ENCODE measurements around the gene MOCOS.

Gene MOCOS

DNA sequence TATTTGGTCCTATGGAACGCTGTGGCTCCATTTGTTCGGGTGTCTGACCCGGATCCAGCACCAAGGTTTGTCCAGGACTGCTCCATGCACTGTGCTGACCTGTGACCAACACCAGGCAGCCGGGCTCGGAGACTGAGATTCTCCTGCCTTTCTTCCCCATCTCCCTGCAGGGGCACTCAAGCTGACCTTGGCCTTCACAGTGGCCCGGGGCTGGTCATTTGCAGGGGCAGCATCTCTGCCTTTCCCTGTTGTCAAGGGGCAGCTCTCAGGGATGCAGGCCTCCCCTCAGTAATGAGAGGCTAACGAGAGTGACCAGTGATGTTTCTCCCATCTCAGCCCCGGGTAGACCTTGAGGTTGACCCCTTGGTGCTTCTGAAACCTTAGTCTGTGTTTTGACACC lies 27.5 kb downstream of the MOCOS start:
- Histone ChIP-seq H2AFZ (ENCODE audit: low read length) (no peak overlapping the region), H3K4me2 (ENCODE audit: low read length) (no peak overlapping the region), H3K9me2 (ENCODE audit: low read depth, low read length) (no peaks in the 10 kb centered on the region), H3F3A (ENCODE audit: insufficient read depth, low read length) (no peaks in the 10 kb centered on the region), H3K9me3 (ENCODE audit: low read length) (no peaks in the 10 kb centered on the region), H3K9ac (ENCODE audit: low read length) (no peak overlapping the region), H3K27me3 (ENCODE audit: insufficient read depth, low read length) (no peaks in the 10 kb centered on the region), H3K27ac (ENCODE audit: low read depth, low read length, poor library complexity, severe bottlenecking) (no peak overlapping the region), H3K4me1 (ENCODE audit: insufficient read depth, low read length, severe bottlenecking) (no peaks in the 10 kb centered on the region), H3K4me3 (ENCODE audit: low read depth, low read length, poor library complexity, severe bottlenecking) (no peak overlapping the region), H4K20me1 (ENCODE audit: insufficient read depth, low read length) (no peaks in the 10 kb centered on the region), H3K36me3 (ENCODE audit: insufficient read depth, low read length) (no peaks in the 10 kb centered on the region), H3K79me2 (ENCODE audit: insufficient read depth, low read length) (no peaks in the 10 kb centered on the region)
- TF ChIP-seq, protein P1, sequence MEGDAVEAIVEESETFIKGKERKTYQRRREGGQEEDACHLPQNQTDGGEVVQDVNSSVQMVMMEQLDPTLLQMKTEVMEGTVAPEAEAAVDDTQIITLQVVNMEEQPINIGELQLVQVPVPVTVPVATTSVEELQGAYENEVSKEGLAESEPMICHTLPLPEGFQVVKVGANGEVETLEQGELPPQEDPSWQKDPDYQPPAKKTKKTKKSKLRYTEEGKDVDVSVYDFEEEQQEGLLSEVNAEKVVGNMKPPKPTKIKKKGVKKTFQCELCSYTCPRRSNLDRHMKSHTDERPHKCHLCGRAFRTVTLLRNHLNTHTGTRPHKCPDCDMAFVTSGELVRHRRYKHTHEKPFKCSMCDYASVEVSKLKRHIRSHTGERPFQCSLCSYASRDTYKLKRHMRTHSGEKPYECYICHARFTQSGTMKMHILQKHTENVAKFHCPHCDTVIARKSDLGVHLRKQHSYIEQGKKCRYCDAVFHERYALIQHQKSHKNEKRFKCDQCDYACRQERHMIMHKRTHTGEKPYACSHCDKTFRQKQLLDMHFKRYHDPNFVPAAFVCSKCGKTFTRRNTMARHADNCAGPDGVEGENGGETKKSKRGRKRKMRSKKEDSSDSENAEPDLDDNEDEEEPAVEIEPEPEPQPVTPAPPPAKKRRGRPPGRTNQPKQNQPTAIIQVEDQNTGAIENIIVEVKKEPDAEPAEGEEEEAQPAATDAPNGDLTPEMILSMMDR (IDR thresholded peaks at IDR 0.05; ENCODE audit: low read length), result no peak
- TF ChIP-seq EZH2 (IDR thresholded peaks at IDR 0.05; ENCODE audit: borderline replicate concordance, low read length), result no peak

- Histone ChIP-seq H3F3A (ENCODE audit: insufficient read depth, low read length) (no peaks in the 10 kb centered on the region), H3K4me2 (ENCODE audit: low read length) (no peak overlapping the region), H3K36me3 (ENCODE audit: insufficient read depth, low read length) (no peaks in the 10 kb centered on the region), H3K9ac (ENCODE audit: low read length) (no peak overlapping the region), H4K20me1 (ENCODE audit: insufficient read depth, low read length) (no peaks in the 10 kb centered on the region), H3K27me3 (ENCODE audit: insufficient read depth, low read length) (no peaks in the 10 kb centered on the region), H2AFZ (ENCODE audit: low read length) (no peak overlapping the region), H3K9me2 (ENCODE audit: low read depth, low read length) (no peaks in the 10 kb centered on the region), H3K4me1 (ENCODE audit: insufficient read depth, low read length, severe bottlenecking) (no peaks in the 10 kb centered on the region), H3K27ac (ENCODE audit: low read depth, low read length, poor library complexity, severe bottlenecking) (no peak overlapping the region), H3K79me2 (ENCODE audit: insufficient read depth, low read length) (no peaks in the 10 kb centered on the region), H3K4me3 (ENCODE audit: low read depth, low read length, poor library complexity, severe bottlenecking) (no peak overlapping the region), H3K9me3 (ENCODE audit: low read length) (no peaks in the 10 kb centered on the region)
- no peak for TF ChIP-seq EZH2 (IDR thresholded peaks at IDR 0.05; ENCODE audit: borderline replicate concordance, low read length)
- TF ChIP-seq, protein P1 (IDR thresholded peaks at IDR 0.05; ENCODE audit: low read length), result no peak
These were observed 28.3 kb downstream of the MOCOS start for GRCh38 chr18:36215577-36215976.

GRCh38 chr18:36217348-36217747 lies 30.1 kb downstream of the MOCOS start:
- TF ChIP-seq, protein P1 (IDR thresholded peaks at IDR 0.05; ENCODE audit: low read length), result no peak
- no peak for TF ChIP-seq EZH2 (IDR thresholded peaks at IDR 0.05; ENCODE audit: borderline replicate concordance, low read length)
- no peak overlapping the region for H3K4me2 ChIP-seq (ENCODE audit: low read length)
- no peaks in the 10 kb centered on the region for H3K9me2 ChIP-seq (ENCODE audit: low read depth, low read length)
- H2AFZ ChIP-seq (ENCODE audit: low read length), result no peak overlapping the region
- H3K9ac ChIP-seq (ENCODE audit: low read length), result no peak overlapping the region
- H3K4me3 ChIP-seq (ENCODE audit: low read depth, low read length, poor library complexity, severe bottlenecking), result no peak overlapping the region
- no peaks in the 10 kb centered on the region for H3K36me3 ChIP-seq (ENCODE audit: insufficient read depth, low read length)
- H3K27ac ChIP-seq (ENCODE audit: low read depth, low read length, poor library complexity, severe bottlenecking), result no peak overlapping the region
- no peaks in the 10 kb centered on the region for H4K20me1 ChIP-seq (ENCODE audit: insufficient read depth, low read length)
- no peaks in the 10 kb centered on the region for H3F3A ChIP-seq (ENCODE audit: insufficient read depth, low read length)
- H3K79me2 ChIP-seq (ENCODE audit: insufficient read depth, low read length), result no peaks in the 10 kb centered on the region
- no peaks in the 10 kb centered on the region for H3K4me1 ChIP-seq (ENCODE audit: insufficient read depth, low read length, severe bottlenecking)
- H3K9me3 ChIP-seq (ENCODE audit: low read length), result no peaks in the 10 kb centered on the region
- H3K27me3 ChIP-seq (ENCODE audit: insufficient read depth, low read length), result no peaks in the 10 kb centered on the region

Data from OCI-LY1 (cell line).